HG02870 (cell line): Measurements from ENCODE around the gene ELAVL3.
"Not testable (repeated sequence)": the region's sequence is repeated elsewhere in the genome, so short reads cannot be mapped to it uniquely, and the experiment has no call there.

ENCODE experiments used
- ATAC-seq: cut with Tn5 transposase; IDR thresholded peaks from one replicate; pipeline ENCODE4 v1.9.1; 2021; ENCODE audit warnings: mild to moderate bottlenecking, moderate library complexity; ENCODE audit not compliant: unreplicated experiment

ELAVL3 gene

GRCh38 chr19:11414544-11414943 is 66.3 kb downstream of the ELAVL3 start:
- ATAC-seq: no peak

- no peak for ATAC-seq
Measured at GRCh38 chr19:11410682-11411081, 70.2 kb downstream of the ELAVL3 start.

- ATAC-seq: no peak
Measured at GRCh38 chr19:11408591-11408990, 72.3 kb downstream of the ELAVL3 start.

GRCh38 chr19:11406703-11407236 is 74.1 kb downstream of the ELAVL3 start:
- ATAC-seq: not testable (repeated sequence)

- ATAC-seq: no peak
Measured at GRCh38 chr19:11405846-11406643, 74.8 kb downstream of the ELAVL3 start.

- ATAC-seq: no peak
Measured at GRCh38 chr19:11404588-11405222, 76.1 kb downstream of the ELAVL3 start.

GRCh38 chr19:11401808-11402543 is 78.9 kb downstream of the ELAVL3 start:
- no peak for ATAC-seq
